ENCODE results near the gene TTPAL. TPM values are rescaled to one million over a fixed set of nuclear protein-coding genes. Genes with fewer than 3 reads are reported as not detected.

Gene TTPAL
- total and polyA plus RNA-seq, 9 of the 15 experiments (the other 6 are each of a cell fraction or from before 2014, with no cell fraction given), result 1.1 to 7.0 (median 2.6) TPM

DNA sequence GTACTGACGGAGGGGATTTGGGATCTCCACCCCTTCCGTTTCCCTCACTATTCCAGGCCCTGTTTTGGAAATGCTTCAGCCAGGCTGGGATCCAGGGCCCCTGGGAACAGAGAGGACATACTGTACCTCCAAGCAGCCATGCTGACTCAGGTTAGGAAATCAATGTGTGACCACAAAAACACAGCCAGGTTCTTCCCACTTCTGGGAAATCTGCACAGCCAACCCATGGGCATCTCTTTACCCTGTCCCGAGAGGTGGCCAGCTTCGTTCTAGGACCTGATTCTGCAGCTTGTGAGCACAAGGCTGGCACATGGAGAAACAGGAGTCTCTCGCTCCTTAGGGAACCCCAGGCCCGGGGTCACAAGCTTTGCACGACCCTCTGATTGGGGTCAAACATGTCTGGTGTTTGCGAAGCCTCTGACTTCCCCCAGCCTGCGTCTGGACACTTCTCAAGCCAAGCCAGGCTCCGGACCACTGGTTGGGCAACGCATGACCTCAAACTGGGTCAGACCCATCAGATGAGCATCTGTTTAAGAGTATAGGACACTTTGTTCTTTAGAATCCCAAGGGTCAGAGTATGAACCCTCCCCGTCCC lies 8.3 kb upstream of the TTPAL start:
- H2AFZ ChIP-seq (ENCODE audit: low read depth, low read length), result no peak overlapping the region
- no peak overlapping the region for H3K4me3 ChIP-seq
- no peaks in the 10 kb centered on the region for H3K79me2 ChIP-seq (ENCODE audit: control insufficient read depth, insufficient read depth, low read length)
- FAIRE-seq (no peak), DNase-seq (ENCODE audit: extremely low read depth in 1 of 4, low spot score in 3 of 4) (no peak), ATAC-seq (no peak)
- H3K9me1 ChIP-seq (ENCODE audit: control insufficient read depth, insufficient read depth, low read length), result no peaks in the 10 kb centered on the region
- H3K27me3 ChIP-seq (ENCODE audit: control insufficient read depth in 2 of 2, insufficient read depth in 2 of 2, low read length in 2 of 2), result peaks cover 29 to 47% of the 10 kb centered on the region in 2 experiments
- BruUV-seq (replicated peaks), result no TSS peak
- H3K36me3 ChIP-seq (ENCODE audit: control insufficient read depth, insufficient read depth, low read length), result no peaks in the 10 kb centered on the region
- ChIA-PET POLR2A (interaction anchor here (0.6 kb wide), 1 partner anchor 50 kb away, joined by 3 read pairs; no protein-coding TSS in a partner anchor), CTCF (ENCODE audit: low intra/inter-chr PET ratio) (no interaction called here)
- no peak overlapping the region for H3K9ac ChIP-seq (ENCODE audit: insufficient read depth in 1 of 2, low read depth in 2 of 2, low read length in 2 of 2)
- H4K20me1 ChIP-seq (replicated peaks; ENCODE audit: control insufficient read depth, insufficient read depth, low read length), result no peaks in the 10 kb centered on the region
- intact Hi-C loops (cut with micrococcal nuclease) (loop anchor here (10.0 kb wide), 1 partner anchor 353 kb away; no protein-coding TSS in a partner anchor), in situ Hi-C loops (cut with MboI) (loop anchor here (10.0 kb wide), 1 partner anchor 253 kb away; the partner anchor contains the start of gene OSER1)
- no peaks in the 10 kb centered on the region for H3K4me1 ChIP-seq (replicated peaks in 1 of 2; ENCODE audit: control insufficient read depth in 2 of 2, insufficient read depth in 2 of 2, low read length in 2 of 2)
- H3K4me2 ChIP-seq (ENCODE audit: insufficient read depth, low read length), result no peak overlapping the region
- WGBS (ENCODE audit: insufficient coverage, low coverage, missing lambda C conversion rate), result 3% methylated on average over 11 of the region's 12 CpGs
- H3K9me3 ChIP-seq (replicated peaks; ENCODE audit: control insufficient read depth, insufficient read depth, low read depth, low read length), result no peaks in the 10 kb centered on the region
- H3K27ac ChIP-seq (ENCODE audit: extremely low read depth, low read depth, low read length), result no peak overlapping the region
- TF ChIP-seq ZBTB1 (CRISPR knock-in tag; IDR thresholded peaks at IDR 0.05; ENCODE audit: borderline replicate concordance, low read depth) (no peak), ZBTB11 (CRISPR knock-in tag; IDR thresholded peaks at IDR 0.05) (no peak), CREB3L1 (IDR thresholded peaks at IDR 0.05; ENCODE audit: borderline replicate concordance, low read depth) (no peak), ZNF639 (CRISPR knock-in tag; conservative IDR thresholded peaks at IDR 0.05 in 1 of 2, IDR thresholded peaks at IDR 0.05 in 1 of 2) (no peak), ZNF696 (CRISPR knock-in tag; conservative IDR thresholded peaks at IDR 0.05) (no peak)

All from K562 (cell line).